Measurements from ENCODE around the gene FBXL16.

The FBXL16 gene

GRCh38 chr16:732936-733335 lies 27.3 kb upstream of the FBXL16 start:
- no peak overlapping the region for H3K4me3 ChIP-seq (replicated peaks; ENCODE audit: insufficient read depth, low read length)
- H3K27me3 ChIP-seq (ENCODE audit: insufficient read depth, poor library complexity, severe bottlenecking), result no peaks in the 10 kb centered on the region
- no peak overlapping the region for H3K27ac ChIP-seq (replicated peaks)
- no peak for DNase-seq (ENCODE audit: low read depth in 1 of 2, low spot score in 1 of 2)
- TF ChIP-seq POLR2AphosphoS5 (IDR thresholded peaks at IDR 0.05; ENCODE audit: low read depth) (no peak), GABPA (IDR thresholded peaks at IDR 0.05; ENCODE audit: low read depth) (no peak), SPI1 (IDR thresholded peaks at IDR 0.05; ENCODE audit: borderline replicate concordance, low read depth) (no peak), REST (IDR thresholded peaks at IDR 0.05; ENCODE audit: insufficient replicate concordance, low read depth) (no peak), CTCF (IDR thresholded peaks at IDR 0.05; ENCODE audit: insufficient read depth, low read length) (no peak)

- Histone ChIP-seq H3K27me3 (ENCODE audit: insufficient read depth, poor library complexity, severe bottlenecking) (no peaks in the 10 kb centered on the region), H3K4me3 (replicated peaks; ENCODE audit: insufficient read depth, low read length) (no peak overlapping the region), H3K27ac (replicated peaks) (no peak overlapping the region)
- TF ChIP-seq SPI1 (IDR thresholded peaks at IDR 0.05; ENCODE audit: borderline replicate concordance, low read depth) (no peak), POLR2AphosphoS5 (IDR thresholded peaks at IDR 0.05; ENCODE audit: low read depth) (no peak), GABPA (IDR thresholded peaks at IDR 0.05; ENCODE audit: low read depth) (no peak), CTCF (IDR thresholded peaks at IDR 0.05; ENCODE audit: insufficient read depth, low read length) (no peak)
- no peak for DNase-seq (ENCODE audit: low read depth in 1 of 2, low spot score in 1 of 2)
Observed at GRCh38 chr16:732332-732731, 26.7 kb upstream of the FBXL16 start.

- no peaks in the 10 kb centered on the region for H3K27me3 ChIP-seq (ENCODE audit: insufficient read depth, poor library complexity, severe bottlenecking)
- no peak for TF ChIP-seq GABPA (IDR thresholded peaks at IDR 0.05; ENCODE audit: low read depth)
- TF ChIP-seq CTCF (IDR thresholded peaks at IDR 0.05; ENCODE audit: insufficient read depth, low read length), result no peak
- peak; percentile 7; the same call in 1 of the 2 replicates for TF ChIP-seq POLR2AphosphoS5 (IDR thresholded peaks at IDR 0.05; ENCODE audit: low read depth)
- H3K27ac ChIP-seq (replicated peaks), result no peak overlapping the region
- DNase-seq (ENCODE audit: low read depth in 1 of 2, low spot score in 1 of 2), result no peak
- H3K4me3 ChIP-seq (replicated peaks; ENCODE audit: insufficient read depth, low read length), result no peak overlapping the region
Observed at GRCh38 chr16:730666-731509, 25.3 kb upstream of the FBXL16 start.

- Histone ChIP-seq H3K4me3 (replicated peaks; ENCODE audit: insufficient read depth, low read length) (no peak overlapping the region), H3K27me3 (ENCODE audit: insufficient read depth, poor library complexity, severe bottlenecking) (no peaks in the 10 kb centered on the region), H3K27ac (replicated peaks) (no peak overlapping the region)
- DNase-seq (ENCODE audit: low read depth in 1 of 2, low spot score in 1 of 2), result no peak
- no peak for TF ChIP-seq CTCF (IDR thresholded peaks at IDR 0.05; ENCODE audit: insufficient read depth, low read length)
- TF ChIP-seq REST (IDR thresholded peaks at IDR 0.05; ENCODE audit: insufficient replicate concordance, low read depth), result no peak
- TF ChIP-seq SPI1 (IDR thresholded peaks at IDR 0.05; ENCODE audit: borderline replicate concordance, low read depth), result no peak
- no peak for TF ChIP-seq GABPA (IDR thresholded peaks at IDR 0.05; ENCODE audit: low read depth)
- no peak; the same call in 1 of the 2 replicates for TF ChIP-seq POLR2AphosphoS5 (IDR thresholded peaks at IDR 0.05; ENCODE audit: low read depth)
Observed at GRCh38 chr16:729768-730665, 24.4 kb upstream of the FBXL16 start.

Measured in HL-60 (cell line).